Mammary epithelial cell (primary cell): ENCODE data around the gene SMIM41.

Experiments used
- CTCF ChIP-seq, 2 donors: IDR thresholded peaks in 1 of 2; conservative IDR thresholded peaks in 1 of 2; 2 replicates each; pipeline ENCODE4 v1.5.1; 2011 to 2012; ENCODE audit warnings: inconsistent platforms in 2 of 2, low read length in 2 of 2, mild to moderate bottlenecking in 2 of 2, control low read depth in 1 of 2, low read depth in 1 of 2; ENCODE audit not compliant: insufficient read depth in 1 of 2; ENCODE audit errors: extremely low read depth in 1 of 2
- EZH2 ChIP-seq: IDR thresholded peaks from 2 replicates; pipeline ENCODE4 v1.6.1; 2012; ENCODE audit warnings: low read length, inconsistent platforms, borderline replicate concordance

DNA sequence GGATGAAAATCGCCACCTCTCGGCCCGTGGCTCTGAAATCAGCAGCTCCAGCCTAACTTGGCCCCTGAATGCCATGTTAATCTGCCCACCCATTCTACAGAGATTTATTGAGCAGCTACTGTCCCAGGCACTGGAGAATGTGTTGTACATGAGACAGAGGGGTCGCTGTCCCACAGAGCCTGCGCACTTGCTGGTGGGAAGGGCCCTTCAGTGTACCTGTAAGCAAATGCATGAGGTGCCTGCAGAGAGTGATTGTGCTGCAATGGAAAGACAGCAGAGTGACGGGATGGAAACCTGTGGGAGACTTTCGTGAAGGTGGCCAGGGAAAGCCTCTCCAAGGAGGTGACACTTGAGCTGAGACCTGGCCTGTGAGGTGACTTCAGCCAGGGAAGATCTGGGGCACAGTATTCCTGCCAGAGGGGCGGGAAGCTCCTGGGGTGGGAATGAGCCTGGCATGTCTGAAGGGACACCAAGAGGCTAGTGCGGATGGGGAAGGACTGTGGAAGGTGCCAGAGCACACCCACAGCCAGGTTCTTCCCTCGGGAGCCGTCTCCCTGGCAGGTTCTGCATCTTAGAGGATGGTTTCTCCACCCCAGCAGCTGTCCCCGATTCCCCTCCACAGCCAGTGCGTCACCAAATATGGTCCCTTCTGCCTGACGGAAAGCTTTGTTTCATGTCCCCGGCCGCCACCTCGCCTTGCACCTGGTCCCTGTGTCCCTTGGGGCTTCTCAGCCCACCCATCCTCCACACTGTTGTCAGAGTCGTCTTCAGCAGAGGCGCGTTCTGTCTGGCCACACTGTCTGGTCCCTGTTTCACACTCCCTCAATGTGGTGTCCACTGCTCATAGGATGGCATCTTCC is 8.7 kb downstream of the SMIM41 start:
- TF ChIP-seq CTCF (conservative IDR thresholded peaks at IDR 0.05 in 1 of 2, IDR thresholded peaks at IDR 0.05 in 1 of 2; ENCODE audit: extremely low read depth in 1 of 2, insufficient read depth in 1 of 2, low read depth in 1 of 2, low read length in 2 of 2) = no peak
- no peak for TF ChIP-seq EZH2
